Spleen (tissue), 7 donors: ENCODE measurements around the gene PXDN.

Experiments used
- CTCF ChIP-seq, 11 experiments: fragments of 200-600 bp in 7 of 11; fragments of 450-650 bp in 4 of 11; sonication (generic) in 4 of 11; IDR thresholded peaks in 8 of 11; conservative IDR thresholded peaks in 3 of 11; 1 replicate in 7 of 11; 2 replicates in 4 of 11; pipeline versions ENCODE4 v1.4.0 to v1.8.0; 2016 to 2021; ENCODE audit warnings: antibody characterized with exemption in 11 of 11, inconsistent platforms in 4 of 11, mild to moderate bottlenecking in 1 of 11
- POLR2A ChIP-seq, 3 donors: fragments of 450-650 bp; IDR thresholded peaks; one replicate each; pipeline ENCODE4 v1.5.1; 2017; ENCODE audit warnings: antibody characterized with exemption in 3 of 3, mild to moderate bottlenecking in 1 of 3
- POLR2AphosphoS5 ChIP-seq, 3 donors: sonication (generic); formaldehyde crosslinking; IDR thresholded peaks; one replicate each; pipeline ENCODE4 v1.5.1; 2017; ENCODE audit warnings: antibody characterized with exemption in 3 of 3
- donor health status: DM: no; HTN: no; CAD: no; lungs with moderate emphysema.
- donor health status: DM: no; HTN: no; CAD: no.
- donor health status: DM: no; HTN: no; CAD: no.

- no peak for TF ChIP-seq CTCF (IDR thresholded peaks at IDR 0.05 in 8 of 11, conservative IDR thresholded peaks at IDR 0.05 in 3 of 11)
- no peak for TF ChIP-seq POLR2AphosphoS5 (IDR thresholded peaks at IDR 0.05)
- TF ChIP-seq POLR2A (IDR thresholded peaks at IDR 0.05), result no peak
Observed at GRCh38 chr2:1648241-1649102, 95.8 kb downstream of the PXDN start.
